ENCODE measurements around the gene TLCD3B.

The TLCD3B gene

DNA sequence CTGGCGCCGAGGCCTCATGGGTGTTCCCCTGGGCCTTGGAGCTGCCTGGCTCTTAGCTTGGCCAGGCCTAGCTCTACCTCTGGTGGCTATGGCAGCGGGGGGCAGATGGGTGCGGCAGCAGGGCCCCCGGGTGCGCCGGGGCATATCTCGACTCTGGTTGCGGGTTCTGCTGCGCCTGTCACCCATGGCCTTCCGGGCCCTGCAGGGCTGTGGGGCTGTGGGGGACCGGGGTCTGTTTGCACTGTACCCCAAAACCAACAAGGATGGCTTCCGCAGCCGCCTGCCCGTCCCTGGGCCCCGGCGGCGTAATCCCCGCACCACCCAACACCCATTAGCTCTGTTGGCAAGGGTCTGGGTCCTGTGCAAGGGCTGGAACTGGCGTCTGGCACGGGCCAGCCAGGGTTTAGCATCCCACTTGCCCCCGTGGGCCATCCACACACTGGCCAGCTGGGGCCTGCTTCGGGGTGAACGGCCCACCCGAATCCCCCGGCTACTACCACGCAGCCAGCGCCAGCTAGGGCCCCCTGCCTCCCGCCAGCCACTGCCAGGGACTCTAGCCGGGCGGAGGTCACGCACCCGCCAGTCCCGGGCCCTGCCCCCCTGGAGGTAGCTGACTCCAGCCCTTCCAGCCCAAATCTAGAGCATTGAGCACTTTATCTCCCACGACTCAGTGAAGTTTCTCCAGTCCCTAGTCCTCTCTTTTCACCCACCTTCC lies 43.5 kb downstream of the TLCD3B start:
- DNase-seq: no peak

DNA sequence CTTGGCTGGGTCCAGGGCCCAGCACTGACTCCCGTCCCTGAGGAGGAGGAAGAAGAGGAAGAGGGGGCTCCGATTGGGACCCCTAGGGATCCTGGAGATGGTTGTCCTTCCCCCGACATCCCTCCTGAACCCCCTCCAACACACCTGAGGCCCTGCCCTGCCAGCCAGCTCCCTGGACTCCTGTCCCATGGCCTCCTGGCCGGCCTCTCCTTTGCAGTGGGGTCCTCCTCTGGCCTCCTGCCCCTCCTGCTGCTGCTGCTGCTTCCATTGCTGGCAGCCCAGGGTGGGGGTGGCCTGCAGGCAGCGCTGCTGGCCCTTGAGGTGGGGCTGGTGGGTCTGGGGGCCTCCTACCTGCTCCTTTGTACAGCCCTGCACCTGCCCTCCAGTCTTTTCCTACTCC lies 44.1 kb downstream of the TLCD3B start:
- DNase-seq: no peak

DNA sequence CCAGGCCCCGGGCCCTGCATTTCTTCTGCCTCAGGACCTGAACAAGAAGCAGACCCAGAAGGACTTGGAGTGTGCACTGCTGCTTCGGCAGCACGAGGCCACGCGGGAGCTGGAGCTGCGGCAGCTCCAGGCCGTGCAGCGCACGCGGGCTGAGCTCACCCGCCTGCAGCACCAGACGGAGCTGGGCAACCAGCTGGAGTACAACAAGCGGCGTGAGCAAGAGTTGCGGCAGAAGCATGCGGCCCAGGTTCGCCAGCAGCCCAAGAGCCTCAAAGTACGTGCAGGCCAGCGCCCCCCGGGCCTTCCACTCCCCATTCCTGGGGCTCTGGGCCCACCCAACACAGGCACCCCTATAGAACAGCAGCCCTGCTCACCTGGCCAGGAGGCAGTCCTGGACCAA lies 44.8 kb downstream of the TLCD3B start:
- no peak for DNase-seq

DNA sequence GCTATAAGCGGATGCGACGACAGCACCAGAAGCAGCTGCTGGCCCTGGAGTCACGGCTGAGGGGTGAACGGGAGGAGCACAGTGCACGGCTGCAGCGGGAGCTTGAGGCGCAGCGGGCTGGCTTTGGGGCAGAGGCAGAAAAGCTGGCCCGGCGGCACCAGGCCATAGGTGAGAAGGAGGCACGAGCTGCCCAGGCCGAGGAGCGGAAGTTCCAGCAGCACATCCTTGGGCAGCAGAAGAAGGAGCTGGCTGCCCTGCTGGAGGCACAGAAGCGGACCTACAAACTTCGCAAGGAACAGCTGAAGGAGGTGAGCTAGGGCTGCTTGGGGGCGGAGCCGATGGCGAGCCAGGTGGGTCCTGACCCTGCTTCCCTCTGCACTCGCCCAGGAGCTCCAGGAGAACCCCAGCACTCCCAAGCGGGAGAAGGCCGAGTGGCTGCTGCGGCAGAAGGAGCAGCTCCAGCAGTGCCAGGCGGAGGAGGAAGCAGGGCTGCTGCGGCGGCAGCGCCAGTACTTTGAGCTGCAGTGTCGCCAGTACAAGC lies 45.7 kb downstream of the TLCD3B start:
- no peak for DNase-seq

DNA sequence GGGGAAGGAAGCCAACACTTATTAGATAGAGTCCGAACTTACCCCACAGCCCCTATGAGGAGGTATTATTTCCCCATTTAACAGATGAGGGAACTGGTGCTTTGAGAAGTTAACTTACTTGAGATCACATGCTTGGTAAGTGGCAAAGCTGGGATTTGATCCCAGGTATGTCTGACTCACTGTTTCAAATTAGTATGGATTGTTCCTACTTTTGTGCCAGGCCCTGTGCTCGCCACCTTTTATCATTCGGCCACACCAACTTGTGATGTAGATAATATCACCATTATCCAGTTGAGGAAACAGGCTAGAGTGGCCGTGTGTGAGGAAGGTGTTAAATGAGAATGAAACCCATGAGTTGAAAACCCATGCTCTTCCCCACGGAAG lies 46.3 kb downstream of the TLCD3B start:
- no peak for DNase-seq

DNA sequence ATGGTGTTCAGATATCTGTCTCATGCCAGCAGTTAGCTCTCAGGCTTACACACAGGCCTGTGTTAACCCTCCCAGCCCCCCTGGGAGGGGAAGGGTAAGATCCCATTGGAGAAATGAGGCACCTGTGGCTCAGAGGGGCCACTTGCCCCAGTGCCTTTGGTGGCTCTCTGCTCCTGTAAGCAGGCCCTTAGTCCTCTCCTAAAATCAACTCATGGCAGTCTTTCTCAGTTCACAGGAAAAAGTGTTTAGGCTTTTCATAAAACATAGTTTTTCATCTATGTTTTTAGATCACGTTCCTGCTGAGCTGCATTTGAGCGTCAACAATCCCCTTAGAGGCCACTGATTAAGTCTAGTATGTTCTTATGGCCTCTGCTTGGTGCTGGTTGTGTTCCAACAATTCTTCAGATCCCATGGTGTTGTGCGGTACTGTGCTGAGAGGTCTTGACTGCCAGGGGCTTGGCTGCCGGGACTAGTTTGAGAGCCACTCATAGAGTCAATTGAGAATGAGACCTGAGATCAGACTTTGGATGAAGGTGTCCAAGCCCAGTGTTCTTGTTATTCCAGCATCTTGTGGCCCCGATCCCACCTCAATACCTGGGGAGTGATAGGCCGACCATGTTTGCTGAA lies 46.8 kb downstream of the TLCD3B start:
- DNase-seq: no peak

DNA sequence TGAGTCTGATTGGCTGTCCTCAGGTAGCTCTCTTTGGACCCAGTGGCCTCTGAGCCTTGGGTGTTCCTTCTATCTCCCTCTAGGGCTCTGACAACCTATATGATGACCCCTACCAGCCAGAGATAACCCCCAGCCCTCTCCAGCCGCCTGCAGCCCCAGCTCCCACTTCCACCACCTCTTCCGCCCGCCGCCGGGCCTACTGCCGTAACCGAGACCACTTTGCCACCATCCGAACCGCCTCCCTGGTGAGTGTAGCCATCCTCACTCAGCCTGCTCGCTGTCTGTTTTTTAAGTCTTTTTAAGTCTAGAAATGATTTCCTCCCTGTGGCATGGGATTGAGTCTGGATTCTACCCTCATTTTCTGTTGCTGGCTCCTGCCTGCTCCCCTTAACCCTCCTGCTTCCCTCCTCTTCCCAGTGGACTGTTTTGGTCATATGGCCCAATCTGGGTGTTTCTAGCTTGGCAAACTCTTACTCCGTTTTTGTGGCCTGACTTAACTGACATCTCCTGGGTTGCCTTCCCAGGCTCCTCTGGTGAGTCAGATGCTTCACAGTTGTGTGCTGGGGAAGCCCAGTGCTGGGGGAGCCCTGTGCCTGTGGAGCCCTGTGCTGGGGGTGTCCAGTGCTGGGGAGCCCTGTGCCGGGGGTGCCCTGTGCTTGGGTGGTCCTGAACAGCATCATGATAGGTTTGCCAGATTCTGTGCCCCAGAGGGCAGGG lies 47.5 kb downstream of the TLCD3B start:
- no peak for DNase-seq

DNA sequence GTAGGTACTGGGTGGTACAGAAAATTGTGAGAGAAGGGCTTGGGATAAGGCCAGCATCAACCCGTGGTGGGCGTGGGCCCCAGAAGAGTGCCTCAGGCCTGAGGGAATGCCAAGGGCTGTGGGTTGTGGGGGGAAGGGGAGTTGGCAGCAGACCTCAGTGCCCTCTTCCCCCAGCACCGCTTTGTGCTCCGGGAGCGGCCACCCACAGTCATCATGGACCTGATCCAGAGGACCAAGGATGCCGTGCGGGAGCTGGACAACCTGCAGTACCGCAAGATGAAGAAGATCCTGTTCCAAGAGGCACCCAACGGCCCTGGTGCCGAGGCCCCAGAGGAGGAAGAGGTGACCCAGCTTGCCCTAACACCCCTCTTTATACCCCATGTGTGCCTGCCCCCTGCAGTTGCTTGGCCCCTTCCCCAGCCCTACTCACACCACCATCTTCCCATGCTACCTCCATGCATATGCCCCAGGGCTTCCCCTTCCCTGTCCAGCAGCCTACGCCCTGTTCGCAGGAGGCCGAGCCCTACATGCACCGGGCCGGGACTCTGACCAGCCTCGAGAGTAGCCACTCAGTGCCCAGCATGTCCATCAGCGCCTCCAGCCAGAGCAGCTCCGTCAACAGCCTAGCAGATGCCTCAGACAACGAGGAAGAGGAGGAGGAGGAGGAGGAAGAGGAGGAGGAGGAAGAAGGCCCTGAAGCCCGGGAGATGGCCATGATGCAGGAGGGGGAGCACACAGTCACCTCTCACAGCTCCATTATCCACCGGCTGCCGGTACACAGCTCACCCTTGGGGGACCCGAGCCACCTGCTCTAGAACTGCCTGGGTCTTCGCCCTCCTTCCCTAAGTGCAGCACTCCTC lies 48.3 kb downstream of the TLCD3B start:
- DNase-seq: no peak

DNA sequence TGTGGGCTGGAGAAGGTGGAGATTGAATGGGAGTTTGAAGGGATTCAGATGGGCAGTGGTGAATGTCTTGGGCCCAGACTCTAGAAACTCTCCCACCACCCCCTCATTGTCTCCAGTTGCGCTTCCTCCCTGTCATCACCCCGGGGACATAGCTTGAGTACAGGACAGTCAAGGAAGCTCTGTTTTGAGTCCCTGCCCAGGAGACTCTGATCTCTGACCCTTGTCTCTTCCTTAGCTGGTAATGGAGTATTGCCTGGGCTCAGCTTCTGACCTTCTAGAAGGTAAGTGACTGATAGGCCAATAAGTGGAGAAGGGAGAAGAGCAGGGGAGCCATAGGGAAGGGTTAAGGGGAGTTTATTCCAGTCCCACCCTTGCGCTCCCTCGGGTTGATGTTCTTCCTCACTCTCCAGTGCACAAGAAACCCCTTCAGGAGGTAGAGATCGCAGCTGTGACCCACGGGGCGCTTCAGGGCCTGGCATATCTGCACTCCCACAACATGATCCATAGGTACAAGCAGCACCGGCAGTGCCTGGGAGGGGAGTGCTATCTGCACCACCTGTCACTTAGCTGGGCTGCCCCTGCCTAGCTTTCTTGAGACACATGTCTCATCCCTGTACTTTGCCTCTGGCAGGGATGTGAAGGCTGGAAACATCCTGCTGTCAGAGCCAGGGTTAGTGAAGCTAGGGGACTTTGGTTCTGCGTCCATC lies 52.4 kb downstream of the TLCD3B start:
- no peak for DNase-seq

DNA sequence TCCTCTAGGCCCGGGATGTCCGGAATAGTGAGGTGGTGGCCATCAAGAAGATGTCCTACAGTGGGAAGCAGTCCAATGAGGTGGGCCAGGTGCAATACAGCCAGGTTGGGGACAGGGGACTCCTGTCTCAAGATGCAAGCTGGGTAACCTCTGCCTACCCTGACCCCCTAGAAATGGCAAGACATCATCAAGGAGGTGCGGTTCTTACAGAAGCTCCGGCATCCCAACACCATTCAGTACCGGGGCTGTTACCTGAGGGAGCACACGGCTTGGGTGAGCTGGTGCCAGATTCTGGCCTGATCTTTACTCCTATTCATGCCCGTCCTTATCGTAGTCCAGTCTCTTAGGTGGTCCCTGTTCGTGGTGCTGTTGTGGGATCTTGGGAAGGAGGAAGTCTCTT lies 53.0 kb downstream of the TLCD3B start:
- DNase-seq: no peak

DNA sequence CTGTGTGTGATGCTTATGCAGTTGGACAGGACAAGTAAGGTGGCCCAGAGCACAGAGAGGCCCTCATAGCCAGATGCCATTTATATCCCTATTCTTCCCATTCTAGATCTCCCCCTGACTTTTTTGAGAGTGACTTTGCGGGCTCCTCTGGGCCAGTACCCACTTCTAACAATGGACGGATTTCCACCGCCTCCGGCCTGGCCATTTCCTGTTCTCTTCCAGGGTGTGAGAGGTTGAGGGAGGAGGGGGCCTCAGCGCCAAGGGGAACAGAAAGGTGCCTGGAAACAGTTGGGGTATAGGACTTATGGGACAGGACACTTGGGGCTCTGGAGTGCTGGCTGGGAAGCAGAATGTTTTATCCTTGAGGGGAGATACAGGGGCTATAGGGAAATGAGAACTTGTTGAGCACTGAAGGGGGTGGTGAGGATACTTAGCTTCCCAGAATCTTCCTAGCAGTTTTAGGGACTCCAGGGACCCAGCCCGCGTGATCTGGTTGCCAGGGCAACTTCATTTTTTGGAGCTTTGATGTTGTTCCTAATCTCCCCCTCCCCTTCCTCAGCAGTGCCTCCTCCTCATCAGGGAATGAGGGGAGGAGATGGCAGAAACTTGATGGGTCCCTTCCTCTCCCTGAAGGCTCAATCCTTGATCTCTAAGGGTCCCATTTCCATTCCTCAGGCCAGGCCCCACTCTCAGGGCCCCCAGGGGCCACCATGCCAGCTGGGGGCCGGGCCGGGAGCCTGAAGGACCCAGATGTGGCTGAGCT lies 53.8 kb downstream of the TLCD3B start:
- no peak for DNase-seq

DNA sequence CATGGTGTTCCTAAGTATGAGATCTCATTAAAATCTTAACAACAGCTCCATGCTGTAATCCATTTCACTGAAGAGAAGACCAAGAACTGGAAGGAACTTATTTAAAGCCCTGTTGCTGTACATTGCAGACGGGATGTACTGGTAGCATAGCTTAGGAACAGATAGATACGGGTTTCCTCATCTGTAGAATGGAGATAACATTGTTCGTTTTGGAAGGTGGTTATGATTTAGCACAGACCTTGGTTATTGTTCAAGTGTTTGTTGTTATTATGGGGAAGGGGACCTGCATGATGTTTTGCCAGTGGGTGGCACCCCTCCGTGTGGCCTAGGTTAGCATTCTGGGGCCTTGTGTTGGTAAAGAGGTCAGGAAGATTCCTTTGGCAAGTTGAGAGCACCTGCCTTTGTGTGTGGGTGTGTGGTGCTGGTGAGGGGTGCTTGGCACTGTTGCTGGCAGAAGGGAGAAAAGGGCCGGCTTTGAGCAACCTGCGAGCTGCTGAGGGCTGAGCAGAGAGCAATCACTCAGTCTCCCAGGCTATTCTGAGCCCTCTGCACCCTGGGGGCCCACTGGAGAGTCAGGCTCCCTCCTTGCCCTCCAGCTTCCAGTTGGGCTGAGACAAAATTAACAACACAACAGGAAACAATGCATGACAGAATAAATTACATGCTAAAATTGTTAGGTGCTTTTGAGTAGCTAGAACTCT lies 55.1 kb downstream of the TLCD3B start:
- no peak for DNase-seq

DNA sequence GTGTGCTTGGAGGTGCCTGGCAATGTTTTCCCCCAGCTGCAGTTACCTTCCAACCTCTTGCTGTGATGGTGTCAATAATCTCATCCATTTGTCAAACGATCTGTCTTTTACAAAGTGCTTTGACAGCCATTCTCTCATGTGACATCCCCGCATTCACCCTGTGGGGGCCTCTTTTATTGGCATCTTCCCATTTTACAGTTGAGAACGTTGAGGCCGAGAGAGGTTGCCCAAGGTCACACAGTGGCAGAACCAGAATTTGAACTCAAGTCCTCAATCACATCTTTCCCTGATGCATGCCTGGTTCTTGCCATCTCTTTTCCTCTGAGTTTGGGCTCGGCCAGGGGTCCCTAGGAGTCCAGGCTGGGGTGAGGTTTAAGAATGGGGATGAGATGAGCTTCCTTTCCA lies 55.9 kb downstream of the TLCD3B start:
- no peak for DNase-seq

All from activated CD4-positive, CD25-positive, alpha-beta regulatory T cell treated with anti-CD3 and anti-CD28 coated beads, Interleukin-2, amount 50 U/mL, for 72 hours (primary cell).